ENCODE measurements around the gene OR1M1.

GRCh38 chr19:9130965-9131364 is 44.1 kb downstream of the OR1M1 start:
- TF ChIP-seq, protein P1, sequence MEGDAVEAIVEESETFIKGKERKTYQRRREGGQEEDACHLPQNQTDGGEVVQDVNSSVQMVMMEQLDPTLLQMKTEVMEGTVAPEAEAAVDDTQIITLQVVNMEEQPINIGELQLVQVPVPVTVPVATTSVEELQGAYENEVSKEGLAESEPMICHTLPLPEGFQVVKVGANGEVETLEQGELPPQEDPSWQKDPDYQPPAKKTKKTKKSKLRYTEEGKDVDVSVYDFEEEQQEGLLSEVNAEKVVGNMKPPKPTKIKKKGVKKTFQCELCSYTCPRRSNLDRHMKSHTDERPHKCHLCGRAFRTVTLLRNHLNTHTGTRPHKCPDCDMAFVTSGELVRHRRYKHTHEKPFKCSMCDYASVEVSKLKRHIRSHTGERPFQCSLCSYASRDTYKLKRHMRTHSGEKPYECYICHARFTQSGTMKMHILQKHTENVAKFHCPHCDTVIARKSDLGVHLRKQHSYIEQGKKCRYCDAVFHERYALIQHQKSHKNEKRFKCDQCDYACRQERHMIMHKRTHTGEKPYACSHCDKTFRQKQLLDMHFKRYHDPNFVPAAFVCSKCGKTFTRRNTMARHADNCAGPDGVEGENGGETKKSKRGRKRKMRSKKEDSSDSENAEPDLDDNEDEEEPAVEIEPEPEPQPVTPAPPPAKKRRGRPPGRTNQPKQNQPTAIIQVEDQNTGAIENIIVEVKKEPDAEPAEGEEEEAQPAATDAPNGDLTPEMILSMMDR (IDR thresholded peaks at IDR 0.05): no peak
- TF ChIP-seq POLR2A (IDR thresholded peaks at IDR 0.05): no peak

Data from heart left ventricle (tissue), 13 donors.